GM12873 (cell line): ENCODE data around the gene KLK7.

ENCODE experiments used
- TF ChIP-seq, protein P1 (sequence below): IDR thresholded peaks from 2 replicates; pipeline ENCODE4 v1.5.1; 2012; ENCODE audit warnings: low read depth, mild to moderate bottlenecking, moderate library complexity, low read length, control low read depth; ENCODE audit not compliant: insufficient read depth; ENCODE audit errors: missing control alignments

KLK7 gene

DNA sequence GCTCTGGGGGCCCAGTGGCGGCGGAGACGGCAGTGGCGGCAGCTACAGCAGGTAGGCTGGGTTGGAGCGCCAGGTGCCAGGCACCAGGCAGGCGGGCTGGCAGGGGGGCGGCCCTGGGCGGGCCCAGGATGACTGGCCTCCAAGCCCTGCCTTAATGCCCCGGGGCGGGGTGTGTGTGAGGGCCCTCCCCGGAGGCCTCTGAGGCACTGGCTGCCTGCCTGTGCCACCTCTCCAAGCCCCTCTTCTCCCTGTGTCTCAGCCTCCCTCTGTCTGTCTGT is 42.8 kb upstream of the KLK7 start, which contains the start of gene KLK11:
Gene KLK11, minus strand, starts transcription at position 63 of the 278 bp plus-strand sequence. CDS start 985 bp downstream, outside the sequence.
- TF ChIP-seq, protein P1, sequence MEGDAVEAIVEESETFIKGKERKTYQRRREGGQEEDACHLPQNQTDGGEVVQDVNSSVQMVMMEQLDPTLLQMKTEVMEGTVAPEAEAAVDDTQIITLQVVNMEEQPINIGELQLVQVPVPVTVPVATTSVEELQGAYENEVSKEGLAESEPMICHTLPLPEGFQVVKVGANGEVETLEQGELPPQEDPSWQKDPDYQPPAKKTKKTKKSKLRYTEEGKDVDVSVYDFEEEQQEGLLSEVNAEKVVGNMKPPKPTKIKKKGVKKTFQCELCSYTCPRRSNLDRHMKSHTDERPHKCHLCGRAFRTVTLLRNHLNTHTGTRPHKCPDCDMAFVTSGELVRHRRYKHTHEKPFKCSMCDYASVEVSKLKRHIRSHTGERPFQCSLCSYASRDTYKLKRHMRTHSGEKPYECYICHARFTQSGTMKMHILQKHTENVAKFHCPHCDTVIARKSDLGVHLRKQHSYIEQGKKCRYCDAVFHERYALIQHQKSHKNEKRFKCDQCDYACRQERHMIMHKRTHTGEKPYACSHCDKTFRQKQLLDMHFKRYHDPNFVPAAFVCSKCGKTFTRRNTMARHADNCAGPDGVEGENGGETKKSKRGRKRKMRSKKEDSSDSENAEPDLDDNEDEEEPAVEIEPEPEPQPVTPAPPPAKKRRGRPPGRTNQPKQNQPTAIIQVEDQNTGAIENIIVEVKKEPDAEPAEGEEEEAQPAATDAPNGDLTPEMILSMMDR: no peak

DNA sequence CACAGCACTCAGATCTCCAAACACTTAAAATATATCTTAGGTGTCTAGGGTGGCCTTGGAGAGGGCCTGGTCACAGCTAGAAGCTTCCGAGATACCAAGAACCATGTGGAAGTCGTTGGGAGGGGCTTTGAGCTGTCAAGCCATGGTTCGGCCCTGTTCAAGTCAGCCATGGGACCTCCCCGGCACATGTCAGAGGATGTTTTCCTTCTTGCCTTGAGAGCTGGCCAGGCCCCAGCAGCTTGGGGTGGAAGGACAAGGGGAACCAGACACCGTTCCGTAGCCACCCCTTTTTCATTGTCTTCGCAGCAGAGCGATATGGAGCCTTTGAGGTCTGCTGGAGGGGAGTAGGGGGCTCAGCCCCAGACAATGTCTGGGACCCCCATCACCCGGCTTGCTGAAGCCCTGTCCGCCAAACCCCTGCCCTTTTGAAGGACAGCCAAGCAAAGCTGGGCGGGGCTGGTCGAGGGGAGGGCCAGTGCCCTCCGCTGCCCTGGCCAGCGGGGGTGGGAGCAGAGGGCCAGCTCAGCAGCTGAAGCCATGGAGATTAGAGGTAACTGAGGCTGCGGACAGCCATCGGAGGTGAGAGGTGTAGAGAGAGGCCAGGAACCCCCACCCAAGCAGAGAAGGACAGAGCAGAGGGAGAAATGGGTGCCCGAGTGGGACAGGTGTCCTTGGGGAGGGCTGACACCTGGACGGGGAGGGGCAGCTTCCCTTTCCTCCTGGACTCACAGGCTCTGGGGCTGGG is 42.3 kb upstream of the KLK7 start:
- TF ChIP-seq, protein P1: no peak

DNA sequence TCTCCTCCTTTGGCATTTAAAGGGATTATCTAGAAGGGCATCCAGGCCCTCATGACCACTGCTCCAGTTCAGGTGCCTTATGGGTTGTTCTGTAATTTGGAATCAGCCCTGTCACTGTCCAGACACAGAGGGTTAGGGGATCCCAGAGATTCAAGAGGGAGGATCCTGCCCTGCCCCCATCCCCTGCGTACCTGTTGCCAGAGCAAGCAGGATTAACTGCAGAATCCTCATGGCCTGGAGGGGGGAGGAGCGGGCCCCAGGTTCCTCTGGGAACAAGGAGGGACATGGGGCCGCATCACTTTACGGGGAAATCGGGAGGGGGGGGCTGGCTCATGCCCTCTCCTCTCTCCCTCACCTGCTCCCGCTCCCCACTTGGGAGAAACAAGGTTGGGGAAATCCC is 41.7 kb upstream of the KLK7 start:
- TF ChIP-seq, protein P1: no peak

DNA sequence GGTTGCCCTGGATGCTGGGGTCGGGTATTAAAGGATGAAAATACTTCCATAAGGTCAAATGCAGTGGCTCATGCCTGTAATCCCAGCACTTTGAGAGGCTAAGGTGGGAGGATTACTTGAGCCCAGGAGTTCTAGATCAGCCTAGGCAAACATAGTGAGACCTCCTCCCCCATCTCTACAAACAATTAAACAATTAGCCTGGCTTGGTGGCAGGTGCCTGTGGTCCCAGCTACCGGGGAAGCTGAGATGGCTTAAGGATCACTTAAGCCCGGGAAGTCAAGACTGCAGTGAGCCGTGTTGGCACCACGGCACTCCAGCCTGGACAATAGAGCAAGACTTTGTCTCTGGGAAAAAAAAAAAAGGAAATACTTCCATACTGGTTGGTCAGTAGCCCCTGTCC is 41.2 kb upstream of the KLK7 start:
- TF ChIP-seq, protein P1: no peak

DNA sequence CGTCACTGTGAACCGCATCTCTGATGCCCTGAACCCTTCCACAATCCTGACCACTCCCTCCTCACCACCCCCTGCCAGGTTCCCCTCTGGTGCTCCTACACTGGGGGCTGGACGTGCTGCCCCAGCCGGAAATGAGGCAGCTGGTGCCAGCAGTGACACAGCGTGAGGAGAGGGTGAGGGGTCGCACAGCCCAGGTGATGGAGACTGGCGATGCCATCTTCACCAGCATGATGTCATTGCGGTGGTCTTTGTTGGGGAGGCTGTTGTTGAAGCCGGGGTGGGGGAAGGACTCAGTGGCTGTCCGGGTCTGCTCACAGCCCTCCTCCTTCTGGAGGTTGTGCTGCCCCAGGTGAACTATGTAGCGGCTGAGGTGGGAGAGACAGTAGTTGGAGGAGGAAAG is 40.2 kb upstream of the KLK7 start:
- TF ChIP-seq, protein P1: no peak

DNA sequence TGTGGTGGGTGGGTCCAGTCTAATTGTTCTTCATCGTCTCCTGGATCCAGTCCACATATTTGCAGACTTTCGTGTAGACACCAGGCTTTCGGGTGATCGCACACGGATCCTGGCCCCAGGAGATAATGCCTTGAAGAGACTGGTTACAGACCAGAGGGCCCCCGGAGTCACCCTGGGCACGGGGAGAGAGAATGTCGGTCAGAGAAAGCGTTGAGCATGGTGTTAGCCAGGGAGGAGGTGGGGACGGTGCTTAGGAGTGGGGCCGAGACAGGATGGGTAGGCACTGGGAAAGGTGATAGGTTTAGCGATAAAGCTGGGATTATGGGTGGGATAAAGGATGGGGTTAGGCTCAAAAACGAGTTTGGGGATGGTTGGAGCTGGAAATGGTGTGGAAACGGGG is 38.8 kb upstream of the KLK7 start:
- TF ChIP-seq, protein P1: no peak

DNA sequence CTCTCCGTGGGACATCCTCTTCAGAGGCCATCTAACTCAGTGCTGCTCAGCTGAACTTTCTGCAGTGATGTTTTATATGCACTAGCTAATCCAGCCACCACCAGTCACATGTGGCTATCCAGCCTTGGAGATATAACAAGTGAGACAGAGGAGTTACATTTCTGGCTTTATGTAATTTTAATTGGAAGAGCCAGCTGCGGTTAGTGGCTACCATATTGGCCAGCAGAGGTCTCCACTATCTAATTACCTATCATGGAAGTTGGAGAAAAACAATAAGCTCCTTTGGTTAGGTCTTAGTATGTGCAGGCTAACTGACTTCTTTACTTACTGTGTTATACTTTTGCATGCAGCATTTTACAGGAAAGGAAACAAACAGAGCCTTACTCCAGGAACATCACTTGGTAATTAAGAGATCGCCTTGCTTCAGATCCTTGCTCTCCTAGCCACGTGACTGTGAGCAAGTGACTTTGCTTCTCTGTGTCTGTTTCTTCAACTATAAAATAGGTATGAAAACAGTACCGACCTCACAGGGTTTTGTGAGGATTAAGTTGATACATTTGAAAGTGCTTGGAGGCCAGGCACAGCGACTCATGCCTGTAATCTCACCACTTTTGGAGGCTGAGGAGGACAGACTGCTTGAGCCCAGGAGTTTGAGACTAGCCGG is 37.4 kb upstream of the KLK7 start:
- TF ChIP-seq, protein P1: peak; percentile 53
